ENCODE measurements around the gene SEMA3A.

DNA sequence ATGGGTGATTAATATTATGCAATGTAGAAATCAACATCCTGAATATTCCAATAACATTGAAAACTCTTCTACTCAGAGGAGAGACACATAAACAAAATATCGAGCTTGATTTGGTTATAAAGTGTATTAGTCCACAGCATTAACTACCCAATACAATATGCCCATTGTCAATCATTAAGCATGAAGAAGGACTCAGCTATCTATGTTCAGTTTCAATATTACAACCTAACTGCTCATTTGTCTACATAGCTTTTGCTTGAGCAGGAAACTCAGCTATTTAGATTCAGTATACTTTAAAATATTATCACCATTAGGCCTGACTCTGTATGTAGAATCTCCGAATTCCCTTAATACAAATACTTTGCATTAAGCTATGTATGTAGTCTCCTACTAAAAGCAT lies 262.6 kb downstream of the SEMA3A start:
- TF ChIP-seq, protein P1, sequence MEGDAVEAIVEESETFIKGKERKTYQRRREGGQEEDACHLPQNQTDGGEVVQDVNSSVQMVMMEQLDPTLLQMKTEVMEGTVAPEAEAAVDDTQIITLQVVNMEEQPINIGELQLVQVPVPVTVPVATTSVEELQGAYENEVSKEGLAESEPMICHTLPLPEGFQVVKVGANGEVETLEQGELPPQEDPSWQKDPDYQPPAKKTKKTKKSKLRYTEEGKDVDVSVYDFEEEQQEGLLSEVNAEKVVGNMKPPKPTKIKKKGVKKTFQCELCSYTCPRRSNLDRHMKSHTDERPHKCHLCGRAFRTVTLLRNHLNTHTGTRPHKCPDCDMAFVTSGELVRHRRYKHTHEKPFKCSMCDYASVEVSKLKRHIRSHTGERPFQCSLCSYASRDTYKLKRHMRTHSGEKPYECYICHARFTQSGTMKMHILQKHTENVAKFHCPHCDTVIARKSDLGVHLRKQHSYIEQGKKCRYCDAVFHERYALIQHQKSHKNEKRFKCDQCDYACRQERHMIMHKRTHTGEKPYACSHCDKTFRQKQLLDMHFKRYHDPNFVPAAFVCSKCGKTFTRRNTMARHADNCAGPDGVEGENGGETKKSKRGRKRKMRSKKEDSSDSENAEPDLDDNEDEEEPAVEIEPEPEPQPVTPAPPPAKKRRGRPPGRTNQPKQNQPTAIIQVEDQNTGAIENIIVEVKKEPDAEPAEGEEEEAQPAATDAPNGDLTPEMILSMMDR (IDR thresholded peaks at IDR 0.05; ENCODE audit: low read depth, low read length), result no peak
- TF ChIP-seq EZH2phosphoT487 (IDR thresholded peaks at IDR 0.05; ENCODE audit: low read depth), result no peak

Measured in OCI-LY3 (cell line).